ENCODE results near the gene AADACL4.
"Not testable (repeated sequence)": the region's sequence is repeated elsewhere in the genome, so short reads cannot be mapped to it uniquely, and the experiment has no call there.

Gene AADACL4

GRCh38 chr1:12629985-12630760 is 13.7 kb upstream of the AADACL4 start:
- DNase-seq (ENCODE audit: low spot score): no peak

GRCh38 chr1:12630946-12631530 is 12.8 kb upstream of the AADACL4 start:
- no peak for DNase-seq (ENCODE audit: low spot score)

GRCh38 chr1:12631571-12631970 is 12.3 kb upstream of the AADACL4 start:
- DNase-seq (ENCODE audit: low spot score): no peak

- DNase-seq (ENCODE audit: low spot score): no peak
Measured at GRCh38 chr1:12634156-12634555, 9.7 kb upstream of the AADACL4 start.

- no peak for DNase-seq (ENCODE audit: low spot score)
Measured at GRCh38 chr1:12634696-12635202, 9.1 kb upstream of the AADACL4 start.

GRCh38 chr1:12636098-12636950 is 7.6 kb upstream of the AADACL4 start:
- DNase-seq (ENCODE audit: low spot score): no peak

GRCh38 chr1:12637693-12638092 is 6.2 kb upstream of the AADACL4 start:
- no peak for DNase-seq (ENCODE audit: low spot score)

- DNase-seq (ENCODE audit: low spot score): no peak
Measured at GRCh38 chr1:12640237-12640957, 3.5 kb upstream of the AADACL4 start.

GRCh38 chr1:12640958-12641272 is 3.0 kb upstream of the AADACL4 start:
- DNase-seq (ENCODE audit: low spot score): no peak

GRCh38 chr1:12643079-12643478 is 806 bp upstream of the AADACL4 start:
- DNase-seq (ENCODE audit: low spot score): no peak

- DNase-seq (ENCODE audit: low spot score): no peak
Measured at GRCh38 chr1:12644237-12644636, 352 bp downstream of the AADACL4 start.

GRCh38 chr1:12644829-12645228 is 944 bp downstream of the AADACL4 start:
- DNase-seq (ENCODE audit: low spot score): no peak

GRCh38 chr1:12645401-12645800 is 1.5 kb downstream of the AADACL4 start:
- not testable (repeated sequence) for DNase-seq (ENCODE audit: low spot score)

GRCh38 chr1:12648741-12649140 is 4.9 kb downstream of the AADACL4 start:
- no peak for DNase-seq (ENCODE audit: low spot score)

- DNase-seq (ENCODE audit: low spot score): no peak
Measured at GRCh38 chr1:12649971-12650421, 6.1 kb downstream of the AADACL4 start.

GRCh38 chr1:12654004-12654567 is 10.2 kb downstream of the AADACL4 start:
- no peak for DNase-seq (ENCODE audit: low spot score)

- peak; percentile 11 for DNase-seq (ENCODE audit: low spot score)
Measured at GRCh38 chr1:12654657-12655056, 10.8 kb downstream of the AADACL4 start.

- no peak for DNase-seq (ENCODE audit: low spot score)
Measured at GRCh38 chr1:12656575-12656974, 12.7 kb downstream of the AADACL4 start.

GRCh38 chr1:12657060-12657884 is 13.4 kb downstream of the AADACL4 start:
- no peak for DNase-seq (ENCODE audit: low spot score)

- not testable (repeated sequence) for DNase-seq (ENCODE audit: low spot score)
Measured at GRCh38 chr1:12657885-12658512, 14.1 kb downstream of the AADACL4 start.

All from LoVo (cell line).